ENCODE results near the gene EPB41L1.

The EPB41L1 gene

GRCh38 chr20:36213362-36213761, 58.8 kb downstream of the EPB41L1 start:
- no peak overlapping the region for H3K4me3 ChIP-seq (ENCODE audit: insufficient read depth, low read depth, low read length, poor library complexity, severe bottlenecking)
- no peaks in the 10 kb centered on the region for H3K4me1 ChIP-seq (ENCODE audit: control insufficient read depth, insufficient read depth, low read length, poor library complexity, severe bottlenecking)
- no peaks in the 10 kb centered on the region for H3K27me3 ChIP-seq (replicated peaks; ENCODE audit: control insufficient read depth, insufficient read depth, low read length, poor library complexity, severe bottlenecking)
- no peaks in the 10 kb centered on the region for H3K36me3 ChIP-seq (ENCODE audit: control insufficient read depth, insufficient read depth, low read length)
- H3K27ac ChIP-seq (ENCODE audit: insufficient read depth, low read length, poor library complexity, severe bottlenecking) = no peak overlapping the region
- no peaks in the 10 kb centered on the region for H3K9me3 ChIP-seq (ENCODE audit: control insufficient read depth, low read length)
- no peak for DNase-seq

- Histone ChIP-seq H3K4me3 (ENCODE audit: insufficient read depth, low read depth, low read length, poor library complexity, severe bottlenecking) (no peak overlapping the region), H3K9me3 (ENCODE audit: control insufficient read depth, low read length) (no peaks in the 10 kb centered on the region), H3K4me1 (ENCODE audit: control insufficient read depth, insufficient read depth, low read length, poor library complexity, severe bottlenecking) (no peaks in the 10 kb centered on the region), H3K27me3 (replicated peaks; ENCODE audit: control insufficient read depth, insufficient read depth, low read length, poor library complexity, severe bottlenecking) (no peaks in the 10 kb centered on the region), H3K27ac (ENCODE audit: insufficient read depth, low read length, poor library complexity, severe bottlenecking) (no peak overlapping the region), H3K36me3 (ENCODE audit: control insufficient read depth, insufficient read depth, low read length) (no peaks in the 10 kb centered on the region)
- no peak for DNase-seq
Observed at GRCh38 chr20:36214684-36215256, 60.2 kb downstream of the EPB41L1 start.

- no peak overlapping the region for H3K4me3 ChIP-seq (ENCODE audit: insufficient read depth, low read depth, low read length, poor library complexity, severe bottlenecking)
- DNase-seq = no peak
- no peak overlapping the region for H3K27ac ChIP-seq (ENCODE audit: insufficient read depth, low read length, poor library complexity, severe bottlenecking)
- no peaks in the 10 kb centered on the region for H3K27me3 ChIP-seq (replicated peaks; ENCODE audit: control insufficient read depth, insufficient read depth, low read length, poor library complexity, severe bottlenecking)
- H3K4me1 ChIP-seq (ENCODE audit: control insufficient read depth, insufficient read depth, low read length, poor library complexity, severe bottlenecking) = no peaks in the 10 kb centered on the region
- H3K9me3 ChIP-seq (ENCODE audit: control insufficient read depth, low read length) = no peaks in the 10 kb centered on the region
- H3K36me3 ChIP-seq (ENCODE audit: control insufficient read depth, insufficient read depth, low read length) = no peaks in the 10 kb centered on the region
Observed at GRCh38 chr20:36215778-36216177, 61.2 kb downstream of the EPB41L1 start.

- H3K36me3 ChIP-seq (ENCODE audit: control insufficient read depth, insufficient read depth, low read length) = no peaks in the 10 kb centered on the region
- no peaks in the 10 kb centered on the region for H3K27me3 ChIP-seq (replicated peaks; ENCODE audit: control insufficient read depth, insufficient read depth, low read length, poor library complexity, severe bottlenecking)
- no peak for DNase-seq
- H3K9me3 ChIP-seq (ENCODE audit: control insufficient read depth, low read length) = no peaks in the 10 kb centered on the region
- H3K4me1 ChIP-seq (ENCODE audit: control insufficient read depth, insufficient read depth, low read length, poor library complexity, severe bottlenecking) = no peaks in the 10 kb centered on the region
- no peak overlapping the region for H3K4me3 ChIP-seq (ENCODE audit: insufficient read depth, low read depth, low read length, poor library complexity, severe bottlenecking)
- no peak overlapping the region for H3K27ac ChIP-seq (ENCODE audit: insufficient read depth, low read length, poor library complexity, severe bottlenecking)
Observed at GRCh38 chr20:36216314-36217025, 61.9 kb downstream of the EPB41L1 start.

GRCh38 chr20:36217226-36217625, 62.7 kb downstream of the EPB41L1 start:
- Histone ChIP-seq H3K4me3 (ENCODE audit: insufficient read depth, low read depth, low read length, poor library complexity, severe bottlenecking) (no peak overlapping the region), H3K4me1 (ENCODE audit: control insufficient read depth, insufficient read depth, low read length, poor library complexity, severe bottlenecking) (no peaks in the 10 kb centered on the region), H3K9me3 (ENCODE audit: control insufficient read depth, low read length) (no peaks in the 10 kb centered on the region), H3K36me3 (ENCODE audit: control insufficient read depth, insufficient read depth, low read length) (no peaks in the 10 kb centered on the region), H3K27ac (ENCODE audit: insufficient read depth, low read length, poor library complexity, severe bottlenecking) (no peak overlapping the region), H3K27me3 (replicated peaks; ENCODE audit: control insufficient read depth, insufficient read depth, low read length, poor library complexity, severe bottlenecking) (no peaks in the 10 kb centered on the region)
- DNase-seq = no peak

- H3K4me1 ChIP-seq (ENCODE audit: control insufficient read depth, insufficient read depth, low read length, poor library complexity, severe bottlenecking) = no peaks in the 10 kb centered on the region
- H3K9me3 ChIP-seq (ENCODE audit: control insufficient read depth, low read length) = no peaks in the 10 kb centered on the region
- no peaks in the 10 kb centered on the region for H3K27me3 ChIP-seq (replicated peaks; ENCODE audit: control insufficient read depth, insufficient read depth, low read length, poor library complexity, severe bottlenecking)
- DNase-seq = no peak
- H3K4me3 ChIP-seq (ENCODE audit: insufficient read depth, low read depth, low read length, poor library complexity, severe bottlenecking) = no peak overlapping the region
- H3K36me3 ChIP-seq (ENCODE audit: control insufficient read depth, insufficient read depth, low read length) = no peaks in the 10 kb centered on the region
- no peak overlapping the region for H3K27ac ChIP-seq (ENCODE audit: insufficient read depth, low read length, poor library complexity, severe bottlenecking)
Observed at GRCh38 chr20:36218380-36219064, 64.0 kb downstream of the EPB41L1 start.

- no peak for DNase-seq
- no peak overlapping the region for H3K27ac ChIP-seq (ENCODE audit: insufficient read depth, low read length, poor library complexity, severe bottlenecking)
- no peaks in the 10 kb centered on the region for H3K4me1 ChIP-seq (ENCODE audit: control insufficient read depth, insufficient read depth, low read length, poor library complexity, severe bottlenecking)
- H3K27me3 ChIP-seq (replicated peaks; ENCODE audit: control insufficient read depth, insufficient read depth, low read length, poor library complexity, severe bottlenecking) = no peaks in the 10 kb centered on the region
- no peaks in the 10 kb centered on the region for H3K9me3 ChIP-seq (ENCODE audit: control insufficient read depth, low read length)
- H3K36me3 ChIP-seq (ENCODE audit: control insufficient read depth, insufficient read depth, low read length) = no peaks in the 10 kb centered on the region
- H3K4me3 ChIP-seq (ENCODE audit: insufficient read depth, low read depth, low read length, poor library complexity, severe bottlenecking) = no peak overlapping the region
Observed at GRCh38 chr20:36219671-36220220, 65.2 kb downstream of the EPB41L1 start.

- H3K9me3 ChIP-seq (ENCODE audit: control insufficient read depth, low read length) = no peaks in the 10 kb centered on the region
- no peak for DNase-seq
- H3K4me1 ChIP-seq (ENCODE audit: control insufficient read depth, insufficient read depth, low read length, poor library complexity, severe bottlenecking) = no peaks in the 10 kb centered on the region
- H3K27ac ChIP-seq (ENCODE audit: insufficient read depth, low read length, poor library complexity, severe bottlenecking) = no peak overlapping the region
- no peaks in the 10 kb centered on the region for H3K36me3 ChIP-seq (ENCODE audit: control insufficient read depth, insufficient read depth, low read length)
- H3K27me3 ChIP-seq (replicated peaks; ENCODE audit: control insufficient read depth, insufficient read depth, low read length, poor library complexity, severe bottlenecking) = no peaks in the 10 kb centered on the region
- H3K4me3 ChIP-seq (ENCODE audit: insufficient read depth, low read depth, low read length, poor library complexity, severe bottlenecking) = no peak overlapping the region
Observed at GRCh38 chr20:36225666-36226065, 71.1 kb downstream of the EPB41L1 start.

- Histone ChIP-seq H3K36me3 (ENCODE audit: control insufficient read depth, insufficient read depth, low read length) (no peaks in the 10 kb centered on the region), H3K4me3 (ENCODE audit: insufficient read depth, low read depth, low read length, poor library complexity, severe bottlenecking) (no peak overlapping the region), H3K27me3 (replicated peaks; ENCODE audit: control insufficient read depth, insufficient read depth, low read length, poor library complexity, severe bottlenecking) (no peaks in the 10 kb centered on the region), H3K4me1 (ENCODE audit: control insufficient read depth, insufficient read depth, low read length, poor library complexity, severe bottlenecking) (no peaks in the 10 kb centered on the region), H3K9me3 (ENCODE audit: control insufficient read depth, low read length) (no peaks in the 10 kb centered on the region), H3K27ac (ENCODE audit: insufficient read depth, low read length, poor library complexity, severe bottlenecking) (no peak overlapping the region)
- no peak for DNase-seq
Observed at GRCh38 chr20:36228770-36229169, 74.2 kb downstream of the EPB41L1 start.

- H3K36me3 ChIP-seq (ENCODE audit: control insufficient read depth, insufficient read depth, low read length) = no peaks in the 10 kb centered on the region
- no peaks in the 10 kb centered on the region for H3K9me3 ChIP-seq (ENCODE audit: control insufficient read depth, low read length)
Observed at GRCh38 chr20:36230019-36230418, 75.5 kb downstream of the EPB41L1 start.

More at GRCh38 chr20:36230019-36230418, 75.5 kb downstream of the EPB41L1 start:
- H3K27ac ChIP-seq (ENCODE audit: insufficient read depth, low read length, poor library complexity, severe bottlenecking) = no peak overlapping the region
- no peak for DNase-seq
- no peaks in the 10 kb centered on the region for H3K4me1 ChIP-seq (ENCODE audit: control insufficient read depth, insufficient read depth, low read length, poor library complexity, severe bottlenecking)
- no peak overlapping the region for H3K4me3 ChIP-seq (ENCODE audit: insufficient read depth, low read depth, low read length, poor library complexity, severe bottlenecking)
- H3K27me3 ChIP-seq (replicated peaks; ENCODE audit: control insufficient read depth, insufficient read depth, low read length, poor library complexity, severe bottlenecking) = no peaks in the 10 kb centered on the region
